Measurements from ENCODE around the gene C6orf141. TPM values are rescaled to one million over a fixed set of nuclear protein-coding genes. Genes with fewer than 3 reads are reported as not detected.

The C6orf141 gene
- total RNA-seq, 2 experiments from 2014 or later: 0.28 to 0.33 TPM

DNA sequence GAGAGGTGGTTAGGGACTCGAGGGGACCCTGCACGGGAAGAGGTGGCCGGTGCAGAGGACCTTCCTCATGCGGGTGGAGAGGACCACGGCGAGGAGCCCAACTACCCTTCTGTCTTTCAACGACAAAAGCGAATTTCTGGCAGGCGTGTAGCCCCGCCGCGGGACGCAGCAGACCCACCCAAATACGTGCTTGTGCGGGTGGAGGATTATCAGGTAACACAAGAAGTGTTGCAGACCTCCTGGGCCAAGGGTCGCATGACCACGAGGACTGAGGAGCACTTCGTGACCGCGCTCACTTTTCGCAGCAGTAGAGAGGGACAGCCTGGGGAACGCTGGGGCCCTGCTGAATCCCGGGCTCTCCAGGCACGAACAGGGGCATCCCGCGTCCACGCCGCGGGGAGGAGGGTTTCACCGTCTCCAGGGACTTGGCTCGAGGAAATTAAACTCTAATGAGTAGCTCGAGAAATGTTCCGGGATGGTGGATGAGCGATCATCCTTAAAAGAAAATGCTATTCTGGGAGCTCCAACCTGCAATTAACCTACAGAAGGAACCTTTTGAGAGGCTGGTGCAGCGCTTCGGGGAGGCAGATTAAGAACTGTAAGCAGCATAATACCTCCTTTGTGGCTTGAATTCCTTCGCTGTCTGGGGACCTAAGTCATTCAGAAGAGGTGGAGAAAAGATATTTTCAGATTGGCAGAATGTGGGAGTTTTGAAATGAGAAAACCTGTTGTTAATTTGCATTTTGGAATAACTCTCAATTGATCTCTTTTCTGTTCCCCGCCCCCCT, 804 bp downstream of the C6orf141 start:
- DNase-seq: no peak
- H3K27me3 Mint-ChIP-seq: peaks cover 66% of the 10 kb centered on the region
- peaks cover 20% of the 10 kb centered on the region for H3K4me1 Mint-ChIP-seq
- H3K27ac Mint-ChIP-seq: peak overlapping the region; percentile 23
- H3K4me3 Mint-ChIP-seq: peak overlapping the region; percentile 67
- H3K36me3 Mint-ChIP-seq: no peaks in the 10 kb centered on the region
- no peaks in the 10 kb centered on the region for H3K9me3 Mint-ChIP-seq

DNA sequence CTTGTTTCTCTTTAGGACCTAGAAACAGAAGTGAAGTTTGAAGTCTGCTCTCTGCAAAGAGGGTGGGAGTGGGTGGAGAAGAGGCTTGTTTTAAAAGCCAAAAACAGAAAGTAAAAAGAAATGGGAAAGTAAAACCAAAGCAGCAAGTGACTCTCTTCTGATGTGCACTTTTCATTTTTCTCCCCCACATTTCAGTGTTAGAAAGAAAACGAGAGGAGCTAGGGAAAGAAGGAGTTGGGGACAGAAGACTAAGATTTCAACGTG, 1.3 kb downstream of the C6orf141 start:
- H3K4me1 Mint-ChIP-seq: peaks cover 25% of the 10 kb centered on the region
- no peaks in the 10 kb centered on the region for H3K9me3 Mint-ChIP-seq
- peaks cover 63% of the 10 kb centered on the region for H3K27me3 Mint-ChIP-seq
- H3K36me3 Mint-ChIP-seq: no peaks in the 10 kb centered on the region
- no peak overlapping the region for H3K27ac Mint-ChIP-seq
- DNase-seq: no peak
- peak overlapping the region; percentile 67 for H3K4me3 Mint-ChIP-seq

DNA sequence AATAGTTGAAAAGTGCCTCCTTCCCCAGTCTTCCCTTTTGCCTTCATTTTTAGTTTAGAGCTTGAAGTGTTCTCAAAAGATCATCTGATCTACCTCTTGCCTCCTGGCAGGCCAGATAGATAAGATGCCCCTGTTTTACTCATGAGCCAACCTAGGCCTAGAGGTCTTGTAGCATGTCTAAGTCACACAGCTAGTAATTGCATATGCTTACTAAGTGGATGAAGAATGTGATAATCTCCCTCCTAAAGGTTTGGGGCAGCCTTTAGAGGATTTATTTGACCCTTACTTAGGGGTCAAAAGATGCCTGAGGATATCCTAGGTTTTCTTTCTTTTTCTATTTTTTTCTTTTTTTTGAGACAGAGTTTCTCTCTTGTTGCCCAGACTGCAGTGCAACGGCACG, 2.1 kb downstream of the C6orf141 start:
- Mint-ChIP-seq H3K4me1 (peaks cover 25% of the 10 kb centered on the region), H3K27ac (no peak overlapping the region), H3K9me3 (no peaks in the 10 kb centered on the region), H3K27me3 (peaks cover 56% of the 10 kb centered on the region), H3K36me3 (no peaks in the 10 kb centered on the region), H3K4me3 (no peak overlapping the region)
- DNase-seq: no peak

DNA sequence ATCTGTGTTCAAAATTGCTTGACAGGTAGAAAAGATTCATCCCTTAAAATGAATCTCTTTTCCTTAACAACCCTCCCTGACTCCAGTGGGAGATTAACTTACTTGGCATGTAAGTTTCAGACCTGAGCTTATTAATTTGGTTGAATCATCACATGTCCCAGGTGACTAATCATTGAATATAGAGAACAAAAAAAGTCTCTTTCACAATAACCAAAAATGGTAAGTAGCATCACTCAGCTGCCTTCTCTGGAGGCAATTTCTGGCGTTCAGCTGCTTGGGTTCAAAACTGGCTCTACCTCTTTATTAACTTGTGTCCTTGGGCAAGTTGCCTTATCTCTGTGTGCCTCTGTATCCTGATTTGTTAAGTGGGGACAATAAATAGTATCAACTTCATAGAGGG, 2.9 kb downstream of the C6orf141 start:
- Mint-ChIP-seq H3K4me1 (peaks cover 25% of the 10 kb centered on the region), H3K27me3 (peaks cover 53% of the 10 kb centered on the region), H3K4me3 (no peak overlapping the region), H3K27ac (no peak overlapping the region), H3K9me3 (no peaks in the 10 kb centered on the region), H3K36me3 (no peaks in the 10 kb centered on the region)
- DNase-seq: no peak

DNA sequence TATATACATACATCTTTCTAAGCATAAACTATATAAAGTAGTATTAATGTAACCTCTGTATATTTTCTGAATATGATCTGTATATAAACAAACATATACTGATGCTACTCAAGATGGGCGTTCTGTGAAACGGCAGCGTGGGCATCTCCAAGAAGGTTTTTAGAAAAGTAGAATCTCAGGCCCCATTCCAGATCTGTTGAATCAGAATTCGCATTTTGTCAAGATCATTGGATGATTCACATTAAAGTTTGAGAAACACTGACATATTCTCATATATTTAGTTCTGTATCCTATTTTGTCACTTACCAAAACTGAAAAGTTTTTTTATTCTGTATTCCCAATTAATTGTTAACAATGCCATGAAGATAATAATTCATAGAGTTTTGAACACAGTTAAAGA, 5.5 kb downstream of the C6orf141 start:
- no peaks in the 10 kb centered on the region for H3K9me3 Mint-ChIP-seq
- H3K4me1 Mint-ChIP-seq: peaks cover 22% of the 10 kb centered on the region
- H3K36me3 Mint-ChIP-seq: no peaks in the 10 kb centered on the region
- H3K27me3 Mint-ChIP-seq: peaks cover 31% of the 10 kb centered on the region
- H3K27ac Mint-ChIP-seq: no peak overlapping the region
- no peak for DNase-seq
- no peak overlapping the region for H3K4me3 Mint-ChIP-seq

DNA sequence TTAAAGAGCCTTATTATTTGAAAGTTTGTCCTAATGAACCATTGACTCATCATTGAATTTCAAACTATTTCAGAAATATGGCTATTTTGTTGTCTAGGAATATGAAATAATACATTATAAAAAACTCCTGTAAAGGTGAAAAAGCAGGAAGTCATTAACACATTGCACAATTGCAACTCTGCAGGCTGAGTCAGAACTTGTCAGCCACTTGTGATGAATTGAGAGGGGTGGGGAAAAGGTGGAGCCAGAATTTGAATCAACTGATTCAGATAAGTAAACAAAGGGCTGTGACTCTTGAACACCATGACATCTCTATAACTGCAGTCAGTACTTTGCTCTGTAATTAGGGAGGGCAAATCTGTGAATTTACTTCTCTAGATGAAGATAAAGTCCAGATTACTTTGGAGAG, 6.0 kb downstream of the C6orf141 start:
- Mint-ChIP-seq H3K27me3 (peaks cover 26% of the 10 kb centered on the region), H3K4me3 (no peak overlapping the region), H3K4me1 (peaks cover 19% of the 10 kb centered on the region), H3K9me3 (no peaks in the 10 kb centered on the region), H3K36me3 (no peaks in the 10 kb centered on the region), H3K27ac (no peak overlapping the region)
- DNase-seq: no peak

DNA sequence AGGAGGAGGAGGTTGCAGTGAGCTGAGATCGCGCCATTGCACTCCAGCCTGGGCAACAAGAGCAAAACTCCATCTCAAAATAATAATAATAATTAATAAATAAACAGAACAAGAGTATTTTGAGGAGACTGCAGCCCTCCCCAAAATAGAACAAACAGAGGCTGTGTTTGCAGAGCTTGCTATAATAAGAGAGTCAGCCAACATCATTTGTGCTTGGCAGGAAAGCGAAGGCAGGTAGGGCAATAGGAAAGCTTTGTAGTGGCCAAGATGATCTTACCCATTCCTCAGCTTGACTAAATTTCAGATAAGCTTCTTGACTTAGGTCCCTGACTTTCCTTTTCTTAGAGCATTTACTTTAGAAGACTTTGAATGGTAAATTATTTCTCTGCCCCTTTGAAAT, 6.7 kb downstream of the C6orf141 start:
- Mint-ChIP-seq H3K9me3 (no peaks in the 10 kb centered on the region), H3K4me3 (no peak overlapping the region), H3K4me1 (peaks cover 13% of the 10 kb centered on the region), H3K27me3 (peaks cover 21% of the 10 kb centered on the region), H3K27ac (no peak overlapping the region), H3K36me3 (no peaks in the 10 kb centered on the region)
- DNase-seq: no peak

DNA sequence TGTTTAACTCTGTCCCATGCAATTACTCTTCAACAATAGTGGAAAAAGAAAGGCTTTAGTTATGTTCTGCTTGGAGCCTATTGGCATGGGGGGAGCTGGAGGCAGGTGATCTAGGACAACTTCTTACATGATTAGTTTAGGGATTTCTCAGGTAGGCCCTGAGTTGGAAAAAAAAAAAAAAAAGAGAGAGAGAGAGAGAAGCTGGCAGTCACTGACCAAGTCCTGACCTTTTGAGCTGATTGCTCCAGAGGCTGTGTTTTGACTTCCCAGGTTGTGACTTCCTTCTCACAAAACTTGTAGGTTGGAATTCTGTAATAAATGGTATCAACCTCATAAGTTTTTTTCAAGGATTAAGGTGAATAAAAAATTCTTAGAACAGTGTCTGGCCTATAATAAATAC, 7.8 kb downstream of the C6orf141 start:
- no peak overlapping the region for H3K4me3 Mint-ChIP-seq
- H3K9me3 Mint-ChIP-seq: no peaks in the 10 kb centered on the region
- H3K36me3 Mint-ChIP-seq: no peaks in the 10 kb centered on the region
- DNase-seq: no peak
- H3K27ac Mint-ChIP-seq: no peak overlapping the region
- H3K4me1 Mint-ChIP-seq: peaks cover 9% of the 10 kb centered on the region
- H3K27me3 Mint-ChIP-seq: peaks cover 21% of the 10 kb centered on the region

DNA sequence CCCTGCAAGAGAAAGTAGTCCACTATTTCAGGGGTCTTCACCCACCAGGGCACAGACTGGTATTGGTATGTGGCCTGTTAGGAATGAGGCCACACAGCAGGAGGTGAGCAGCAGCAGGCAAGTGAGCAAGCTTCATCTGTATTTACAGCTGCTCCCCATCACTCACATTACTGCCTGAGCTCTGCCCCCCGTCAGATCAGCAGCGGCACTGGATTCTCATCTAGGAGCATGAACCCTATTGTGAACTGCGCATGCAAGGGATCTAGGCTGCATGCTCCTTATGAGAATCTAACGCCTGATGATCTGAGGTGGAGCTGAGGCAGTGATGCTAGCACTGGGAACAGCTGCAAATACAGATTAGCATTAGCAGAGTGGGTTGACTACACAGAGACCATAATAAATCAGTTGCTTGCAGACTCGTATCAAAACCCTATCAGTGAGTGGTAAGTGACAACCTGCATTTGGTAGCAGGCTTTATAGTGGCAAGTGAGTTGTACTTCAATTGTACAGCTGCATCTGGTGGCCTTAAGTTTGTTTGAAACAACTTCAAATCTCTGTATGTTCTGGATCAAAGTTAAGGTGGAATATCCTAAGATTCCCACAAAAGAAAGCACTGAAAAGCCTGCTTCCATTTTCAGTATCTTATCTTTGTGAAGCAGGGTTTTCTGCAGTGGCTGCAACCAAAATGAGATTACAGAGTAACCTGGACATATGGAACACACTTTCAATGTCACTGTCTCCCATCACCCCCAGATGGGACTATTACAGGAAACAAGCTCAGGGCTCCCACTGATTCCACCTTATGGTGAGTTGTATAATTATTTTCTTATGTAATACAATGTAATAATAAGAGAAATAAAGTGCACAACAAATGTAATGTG, 12.8 kb downstream of the C6orf141 start:
- Mint-ChIP-seq H3K27ac (no peak overlapping the region), H3K4me3 (no peak overlapping the region), H3K27me3 (peaks cover 20% of the 10 kb centered on the region), H3K9me3 (no peaks in the 10 kb centered on the region), H3K4me1 (no peaks in the 10 kb centered on the region), H3K36me3 (no peaks in the 10 kb centered on the region)
- no peak for DNase-seq

DNA sequence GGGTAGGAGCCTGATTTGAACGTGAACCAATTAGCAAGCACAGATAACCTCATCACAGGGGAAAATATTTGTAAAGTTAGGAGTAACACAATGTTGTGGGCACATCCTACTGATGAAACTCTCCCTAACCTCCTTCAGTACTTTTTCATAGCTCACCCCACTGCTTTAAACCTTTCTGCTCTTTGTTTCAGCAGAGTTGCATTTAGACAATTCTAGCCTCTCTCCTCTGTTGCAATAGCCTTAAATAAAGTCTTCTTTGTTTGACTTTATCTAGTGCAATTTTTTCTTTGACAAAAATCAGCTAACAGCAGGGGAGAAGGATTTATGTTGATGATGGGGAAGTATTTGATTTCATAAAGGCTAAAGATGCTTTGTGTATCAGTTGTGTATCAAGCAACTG, 14.1 kb downstream of the C6orf141 start:
- H3K4me1 Mint-ChIP-seq: no peaks in the 10 kb centered on the region
- H3K4me3 Mint-ChIP-seq: no peak overlapping the region
- peaks cover 24% of the 10 kb centered on the region for H3K27me3 Mint-ChIP-seq
- H3K9me3 Mint-ChIP-seq: no peaks in the 10 kb centered on the region
- H3K36me3 Mint-ChIP-seq: no peaks in the 10 kb centered on the region
- H3K27ac Mint-ChIP-seq: no peak overlapping the region
- DNase-seq: no peak

DNA sequence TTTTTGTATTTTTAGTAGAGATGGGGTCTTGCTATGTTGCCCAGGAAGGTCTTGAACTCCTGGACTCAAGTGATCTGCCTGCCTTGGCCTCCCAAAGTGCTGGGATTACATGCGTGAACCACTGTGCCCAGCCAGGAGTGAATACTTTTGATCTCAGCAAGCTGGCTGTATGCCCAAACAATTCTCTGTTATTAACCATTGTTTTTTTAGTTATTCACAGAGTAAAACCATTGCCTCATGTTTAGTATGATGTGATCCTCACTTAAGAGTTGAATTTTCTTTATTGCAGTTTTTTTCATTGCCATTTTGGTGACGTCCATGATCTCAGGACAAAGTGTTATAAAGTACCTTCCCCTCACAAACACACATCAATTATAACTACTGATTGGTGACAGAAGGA, 14.8 kb downstream of the C6orf141 start:
- no peaks in the 10 kb centered on the region for H3K9me3 Mint-ChIP-seq
- no peak overlapping the region for H3K27ac Mint-ChIP-seq
- no peaks in the 10 kb centered on the region for H3K4me1 Mint-ChIP-seq
- DNase-seq: no peak
- H3K4me3 Mint-ChIP-seq: no peak overlapping the region
- H3K27me3 Mint-ChIP-seq: peaks cover 25% of the 10 kb centered on the region
- H3K36me3 Mint-ChIP-seq: no peaks in the 10 kb centered on the region

DNA sequence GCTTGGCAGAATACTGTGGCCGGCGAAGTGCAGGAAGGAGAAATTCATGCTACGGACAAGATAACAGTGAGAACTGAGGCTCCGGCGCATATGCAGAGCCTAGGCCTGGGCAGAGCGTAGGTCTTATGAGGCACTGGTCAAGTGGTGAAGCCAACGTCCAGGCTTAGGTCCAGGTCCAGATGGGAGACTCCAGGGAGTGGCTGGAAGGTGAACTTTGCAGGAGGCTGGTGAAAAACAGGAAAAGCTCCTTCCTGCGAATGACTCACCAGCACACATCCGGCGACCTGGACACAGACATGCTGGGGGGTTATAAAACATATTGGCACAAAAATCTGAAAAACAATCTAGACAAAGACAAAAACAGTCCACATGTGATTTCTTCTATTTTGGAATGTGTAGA, 15.4 kb downstream of the C6orf141 start:
- no peaks in the 10 kb centered on the region for H3K4me1 Mint-ChIP-seq
- H3K4me3 Mint-ChIP-seq: no peak overlapping the region
- DNase-seq: no peak
- H3K9me3 Mint-ChIP-seq: no peaks in the 10 kb centered on the region
- H3K36me3 Mint-ChIP-seq: no peaks in the 10 kb centered on the region
- H3K27ac Mint-ChIP-seq: no peak overlapping the region
- peaks cover 25% of the 10 kb centered on the region for H3K27me3 Mint-ChIP-seq

DNA sequence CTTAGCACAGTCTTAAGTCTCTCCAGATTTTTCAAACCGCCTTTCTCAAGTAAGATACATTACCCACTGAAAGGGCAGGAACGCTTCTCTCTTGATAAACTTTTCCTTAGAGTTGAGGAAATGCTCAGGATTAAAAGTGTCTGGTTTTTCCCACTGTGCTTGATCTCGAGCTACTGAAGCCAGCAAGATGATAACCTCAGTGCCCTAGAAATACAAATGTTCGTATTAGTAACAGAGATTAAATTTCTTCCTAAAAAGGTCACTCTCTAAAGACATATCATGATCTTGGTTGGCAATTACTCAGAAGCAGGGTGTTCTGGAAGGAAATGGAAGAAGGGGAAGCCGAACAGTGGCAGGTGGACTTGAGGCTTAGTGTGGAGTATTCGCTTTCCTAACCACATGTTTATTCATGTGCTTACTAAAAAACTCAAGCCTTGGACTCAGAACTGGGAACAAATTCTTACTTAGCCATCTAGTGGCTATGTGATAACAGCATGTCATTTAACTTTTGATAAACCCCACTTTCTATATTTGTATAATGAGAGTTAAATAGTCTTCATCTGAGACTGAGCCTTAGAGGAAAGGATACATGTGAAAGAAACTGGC, 20.1 kb downstream of the C6orf141 start:
- no peak for DNase-seq
- H3K36me3 Mint-ChIP-seq: no peaks in the 10 kb centered on the region
- H3K9me3 Mint-ChIP-seq: no peaks in the 10 kb centered on the region
- peaks cover 14% of the 10 kb centered on the region for H3K27me3 Mint-ChIP-seq
- no peaks in the 10 kb centered on the region for H3K4me1 Mint-ChIP-seq
- no peak overlapping the region for H3K27ac Mint-ChIP-seq
- no peak overlapping the region for H3K4me3 Mint-ChIP-seq

DNA sequence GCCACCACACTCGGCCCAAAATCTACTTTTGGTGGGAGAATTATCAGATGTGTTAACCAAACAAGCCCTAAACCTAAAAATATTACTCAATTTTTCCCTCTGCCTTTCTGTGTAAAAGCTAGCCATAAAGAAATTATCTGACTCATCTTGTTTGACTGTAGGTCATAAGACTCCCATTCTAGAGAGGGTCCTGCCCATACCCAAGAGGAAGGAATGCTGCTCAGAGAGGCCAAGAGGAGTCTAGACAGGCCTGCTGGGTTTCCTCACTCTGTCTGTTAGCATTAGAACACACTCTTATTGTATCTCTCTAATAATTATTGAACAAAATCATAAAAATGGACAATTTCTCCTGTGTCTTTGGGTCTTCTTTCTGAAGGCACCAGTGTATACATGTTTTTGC, 26.1 kb downstream of the C6orf141 start:
- peaks cover 7% of the 10 kb centered on the region for H3K27me3 Mint-ChIP-seq
- H3K9me3 Mint-ChIP-seq: peaks cover 3% of the 10 kb centered on the region
- H3K36me3 Mint-ChIP-seq: no peaks in the 10 kb centered on the region
- DNase-seq: no peak
- no peaks in the 10 kb centered on the region for H3K4me1 Mint-ChIP-seq
- H3K4me3 Mint-ChIP-seq: no peak overlapping the region
- no peak overlapping the region for H3K27ac Mint-ChIP-seq

DNA sequence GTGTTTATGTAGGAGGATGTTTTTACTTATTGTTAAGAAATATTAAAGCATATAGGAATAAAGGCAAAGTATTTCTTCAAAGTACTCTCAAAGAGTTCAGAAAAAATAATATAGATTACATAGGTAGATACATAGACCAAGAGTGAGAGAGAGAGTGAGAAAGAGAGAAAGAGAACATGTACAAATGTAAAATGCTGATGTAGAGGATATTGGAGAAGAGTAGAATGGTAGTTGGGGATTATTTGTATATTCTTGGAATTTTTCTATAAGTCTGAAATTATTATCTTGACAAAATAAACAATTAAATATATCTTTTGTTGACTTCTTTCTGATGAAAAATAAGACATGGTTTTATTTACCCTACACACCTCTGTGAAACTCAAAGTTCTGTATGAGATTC, 29.2 kb downstream of the C6orf141 start:
- Mint-ChIP-seq H3K4me3 (no peak overlapping the region), H3K9me3 (peaks cover 3% of the 10 kb centered on the region), H3K27me3 (peaks cover 15% of the 10 kb centered on the region), H3K27ac (no peak overlapping the region), H3K36me3 (no peaks in the 10 kb centered on the region), H3K4me1 (no peaks in the 10 kb centered on the region)
- no peak for DNase-seq
